ENCODE results near the gene RCN1.

DNA sequence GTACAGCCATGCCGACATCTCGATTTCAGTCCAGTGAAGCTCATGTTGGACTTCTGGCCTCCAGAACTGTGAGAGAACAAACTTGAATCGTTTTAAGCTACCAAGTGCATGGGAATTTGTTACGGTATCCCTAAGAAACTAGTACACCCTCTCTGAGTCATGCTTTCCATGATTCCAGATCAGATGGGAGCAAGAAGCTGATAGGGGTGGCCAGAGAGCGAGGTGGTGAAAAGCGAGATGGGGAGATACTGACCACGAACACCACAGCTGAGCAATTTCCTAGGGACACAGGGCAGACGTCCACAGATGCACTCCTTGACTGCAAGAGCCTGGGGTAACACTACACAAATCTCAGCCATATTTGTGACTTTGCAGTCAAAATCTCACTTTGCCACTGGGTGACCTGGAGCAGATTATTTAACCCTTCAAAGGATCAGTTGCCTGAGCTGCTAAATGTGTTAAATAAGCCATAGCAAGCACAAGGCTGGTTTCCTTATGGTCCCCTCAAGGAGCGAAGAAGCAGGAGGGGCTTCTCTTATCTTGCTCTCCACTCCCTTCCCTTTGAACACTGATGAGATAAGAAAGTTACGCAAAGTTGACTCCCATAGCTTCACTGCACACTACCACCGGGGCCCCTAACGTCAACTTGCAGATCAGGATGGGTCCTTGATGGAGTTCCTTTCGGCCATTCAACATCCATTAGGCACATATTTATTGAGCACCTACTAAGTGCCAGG, 22.6 kb upstream of the RCN1 start:
- TF ChIP-seq CTCF (IDR thresholded peaks at IDR 0.05) (no peak), EZH2 (IDR thresholded peaks at IDR 0.05) (no peak)

Measured in neural progenitor cell (in vitro differentiated cells).